NCI-H526 treated with DMSO at 0.1 percent for 48 hours (cell line): Measurements from ENCODE around the gene PEX1.
"Not testable (repeated sequence)": the region's sequence is repeated elsewhere in the genome, so short reads cannot be mapped to it uniquely, and the experiment has no call there.

ENCODE experiments used
- DNase-seq: peaks from one replicate; lab custom pipeline; 2025; lab: John Stamatoyannopoulos, UW

The PEX1 gene

GRCh38 chr7:92528188-92528957 is at the start of gene PEX1, which contains the start of gene RBM48:
Gene PEX1, minus strand, starts transcription at chr7:92528520. Its CDS starts 85 bp downstream, at chr7:92528435.
Gene RBM48, plus strand, starts transcription at chr7:92528795. Its CDS starts 19 bp downstream, at chr7:92528814.
- DNase-seq: peak; percentile 99

- no peak for DNase-seq
Observed at GRCh38 chr7:92576296-92576695, 48.0 kb upstream of the PEX1 start.

- no peak for DNase-seq
Observed at GRCh38 chr7:92569137-92569536, 40.8 kb upstream of the PEX1 start.

GRCh38 chr7:92567460-92567859 is 39.1 kb upstream of the PEX1 start:
- DNase-seq: no peak

GRCh38 chr7:92563345-92563744 is 35.0 kb upstream of the PEX1 start:
- no peak for DNase-seq

GRCh38 chr7:92560602-92561001 is 32.3 kb upstream of the PEX1 start:
- DNase-seq: no peak

- DNase-seq: no peak
Observed at GRCh38 chr7:92557808-92558362, 29.6 kb upstream of the PEX1 start.

- DNase-seq: no peak
Observed at GRCh38 chr7:92557249-92557648, 28.9 kb upstream of the PEX1 start.

- DNase-seq: no peak
Observed at GRCh38 chr7:92550194-92550593, 21.9 kb upstream of the PEX1 start.

GRCh38 chr7:92547579-92547978 is 19.3 kb upstream of the PEX1 start:
- DNase-seq: no peak

GRCh38 chr7:92546856-92547497 is 18.7 kb upstream of the PEX1 start:
- DNase-seq: no peak

GRCh38 chr7:92545116-92545515 is 16.8 kb upstream of the PEX1 start:
- not testable (repeated sequence) for DNase-seq

GRCh38 chr7:92543542-92543941 is 15.2 kb upstream of the PEX1 start:
- DNase-seq: not testable (repeated sequence)

- no peak for DNase-seq
Observed at GRCh38 chr7:92534572-92534971, 6.3 kb upstream of the PEX1 start.

GRCh38 chr7:92528958-92529264 is 591 bp upstream of the PEX1 start:
- DNase-seq: no peak

- DNase-seq: peak; percentile 74
Observed at GRCh38 chr7:92527300-92528187, 776 bp downstream of the PEX1 start.

- no peak for DNase-seq
Observed at GRCh38 chr7:92523110-92523509, 5.2 kb downstream of the PEX1 start.

GRCh38 chr7:92520024-92520423 is 8.3 kb downstream of the PEX1 start:
- DNase-seq: no peak

- no peak for DNase-seq
Observed at GRCh38 chr7:92517631-92518030, 10.7 kb downstream of the PEX1 start.

- DNase-seq: no peak
Observed at GRCh38 chr7:92513167-92513902, 15.0 kb downstream of the PEX1 start.

GRCh38 chr7:92508946-92509345 is 19.4 kb downstream of the PEX1 start:
- DNase-seq: no peak

- no peak for DNase-seq
Observed at GRCh38 chr7:92506363-92506762, 22.0 kb downstream of the PEX1 start.
